ENCODE results near the gene RAB20.
"Not testable (repeated sequence)": the region's sequence is repeated elsewhere in the genome, so short reads cannot be mapped to it uniquely, and the experiment has no call there.

RAB20 gene

DNA sequence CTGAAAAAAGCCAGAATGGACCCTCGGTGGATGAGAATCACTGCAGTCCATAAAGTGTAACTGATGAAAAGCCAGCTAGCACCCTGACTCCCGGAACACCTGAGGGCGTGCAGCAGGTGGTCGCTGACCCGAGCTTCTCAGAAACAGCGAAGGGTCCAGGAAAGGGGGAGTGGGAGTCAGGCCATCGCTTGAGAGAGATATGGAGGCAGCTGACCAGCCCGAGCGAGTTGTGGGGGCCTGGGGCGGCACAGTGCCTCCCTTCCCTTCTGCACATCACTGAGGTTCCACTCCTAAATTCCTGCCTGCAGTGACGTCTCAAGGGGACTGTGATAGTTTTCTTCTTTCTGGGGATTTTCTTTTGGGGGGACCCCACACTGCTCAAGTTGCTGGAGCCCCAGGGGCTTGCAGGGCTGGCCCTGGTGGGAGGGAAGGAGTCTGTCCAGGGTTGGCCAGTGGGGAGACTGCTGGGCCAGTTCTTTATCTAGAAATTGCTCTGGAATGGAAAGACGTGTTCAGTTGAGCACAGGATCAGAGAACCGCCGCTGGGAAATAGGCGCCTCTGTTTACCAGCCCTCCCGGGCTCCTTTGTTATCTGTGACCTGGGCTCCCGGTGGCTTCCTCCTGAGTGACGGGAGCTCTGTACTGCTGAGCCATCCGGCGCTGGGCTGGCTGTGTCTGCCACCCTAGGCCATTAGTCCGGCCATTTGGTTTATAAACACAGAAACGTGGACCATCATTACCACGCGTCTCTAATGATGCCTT, 71.3 kb downstream of the RAB20 start:
- no peak for DNase-seq (ENCODE audit: low read depth)

- DNase-seq (ENCODE audit: low read depth): not testable (repeated sequence)
Observed at GRCh38 chr13:110486880-110487279, 74.6 kb downstream of the RAB20 start.

- no peak for DNase-seq (ENCODE audit: low read depth)
Observed at GRCh38 chr13:110486061-110486715, 75.3 kb downstream of the RAB20 start.

GRCh38 chr13:110485604-110486003, 75.9 kb downstream of the RAB20 start:
- no peak for DNase-seq (ENCODE audit: low read depth)

GRCh38 chr13:110484290-110485048, 77.1 kb downstream of the RAB20 start:
- DNase-seq (ENCODE audit: low read depth): no peak

GRCh38 chr13:110483386-110483968, 78.0 kb downstream of the RAB20 start:
- no peak for DNase-seq (ENCODE audit: low read depth)

DNA sequence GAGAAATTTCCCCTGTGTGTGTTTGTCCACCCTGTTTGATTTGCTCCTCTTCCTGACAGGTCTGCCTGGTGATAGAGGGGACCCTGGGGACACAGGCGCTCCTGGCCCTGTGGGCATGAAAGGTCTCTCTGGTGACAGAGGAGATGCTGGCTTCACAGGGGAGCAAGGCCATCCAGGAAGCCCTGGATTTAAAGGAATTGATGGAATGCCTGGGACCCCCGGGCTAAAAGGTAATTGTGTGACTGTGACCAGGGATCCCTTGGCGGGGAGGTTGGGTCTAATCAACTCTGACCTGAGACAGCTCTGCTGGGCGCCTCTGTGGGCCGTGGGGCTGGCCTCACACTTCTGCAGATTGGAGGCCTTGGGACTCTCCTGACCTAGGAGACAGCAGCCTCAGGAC, 81.4 kb downstream of the RAB20 start:
- no peak for DNase-seq (ENCODE audit: low read depth)

- no peak for DNase-seq (ENCODE audit: low read depth)
Observed at GRCh38 chr13:110479648-110480047, 81.9 kb downstream of the RAB20 start.

- DNase-seq (ENCODE audit: low read depth): no peak
Observed at GRCh38 chr13:110479215-110479545, 82.3 kb downstream of the RAB20 start.

GRCh38 chr13:110478405-110479214, 82.9 kb downstream of the RAB20 start:
- no peak for DNase-seq (ENCODE audit: low read depth)

- DNase-seq (ENCODE audit: low read depth): no peak
Observed at GRCh38 chr13:110477706-110478245, 83.7 kb downstream of the RAB20 start.

DNA sequence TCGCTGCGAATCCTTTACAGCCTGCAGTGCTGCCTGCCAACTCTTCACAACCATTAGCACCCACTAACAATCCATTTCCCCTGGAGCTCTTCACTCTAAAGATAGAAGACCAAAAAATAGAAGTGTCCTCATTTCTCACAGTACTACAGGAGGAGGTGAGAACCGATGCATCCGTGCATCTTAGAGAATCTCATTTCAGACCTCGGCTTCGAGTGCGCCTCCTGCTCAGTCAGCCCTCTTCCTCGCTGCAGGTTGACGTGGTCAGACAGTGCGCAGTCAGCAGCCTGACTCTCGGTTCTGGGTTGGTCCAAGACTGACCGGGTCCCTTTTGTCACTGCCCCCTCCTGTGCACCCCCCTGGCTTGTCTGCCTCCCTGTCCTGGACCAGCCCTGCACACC, 85.3 kb downstream of the RAB20 start:
- no peak for DNase-seq (ENCODE audit: low read depth)

- DNase-seq (ENCODE audit: low read depth): no peak
Observed at GRCh38 chr13:110475550-110476219, 85.8 kb downstream of the RAB20 start.

DNA sequence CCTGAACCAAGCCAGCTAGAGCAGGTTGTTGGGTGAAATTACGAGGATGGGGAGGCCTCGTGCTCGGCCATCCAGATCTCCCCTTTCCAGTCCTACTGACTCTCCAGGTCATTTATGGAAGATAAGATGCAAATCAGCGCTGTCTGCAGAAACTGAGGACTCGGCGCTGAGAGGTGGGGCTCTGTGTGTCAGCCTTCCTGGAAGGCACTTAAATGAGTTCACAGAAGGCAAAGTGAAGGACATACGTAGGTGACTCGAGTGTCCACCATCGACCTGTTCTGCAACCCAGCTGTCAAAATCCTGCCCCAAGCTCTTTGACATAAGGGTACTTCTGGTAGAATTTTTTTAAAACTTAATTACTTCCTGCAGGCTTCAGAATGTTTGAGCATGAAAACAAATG, 86.4 kb downstream of the RAB20 start:
- DNase-seq (ENCODE audit: low read depth): no peak

GRCh38 chr13:110474713-110475112, 86.8 kb downstream of the RAB20 start:
- no peak for DNase-seq (ENCODE audit: low read depth)

Data from GM04504 (cell line).